DND-41 (cell line): ENCODE data around the gene SRC.

Experiments used
- ATAC-seq: fragments of 200-7000 bp; cut with Tn5 transposase; 3 replicates; pipeline ENCODE4 v1.9.1; 2021; ENCODE audit warnings: low read depth; ENCODE audit not compliant: insufficient read depth
- DNase-seq: peaks from one replicate; pipeline ENCODE4 v3.0.0-alpha.2; 2020
- H2AFZ ChIP-seq: 2 replicates; pipeline ENCODE4 v1.6.0; 2012; ENCODE audit warnings: low read depth, low read length
- H3K27ac ChIP-seq: 2 replicates; pipeline ENCODE4 v1.5.1; 2012; ENCODE audit warnings: low read length, inconsistent platforms
- H3K27me3 ChIP-seq: fragments of 200-600 bp; sonication (generic); 2 replicates; pipeline ENCODE4 v1.6.0; 2012; ENCODE audit warnings: low read length, mild to moderate bottlenecking, inconsistent platforms; ENCODE audit not compliant: insufficient read depth, poor library complexity
- H3K36me3 ChIP-seq: 2 replicates; pipeline ENCODE4 v1.5.1; 2012; ENCODE audit warnings: low read length, inconsistent platforms; ENCODE audit not compliant: insufficient read depth
- H3K4me1 ChIP-seq: 2 replicates; pipeline ENCODE4 v1.5.1; 2012; ENCODE audit warnings: mild to moderate bottlenecking, low read length; ENCODE audit not compliant: insufficient read depth
- H3K4me2 ChIP-seq: 2 replicates; pipeline ENCODE4 v1.6.0; 2012; ENCODE audit warnings: mild to moderate bottlenecking, moderate library complexity, low read length, inconsistent platforms; ENCODE audit not compliant: insufficient read depth
- H3K4me3 ChIP-seq, 2 experiments: fragments of 200-600 bp in 1 of 2; shearing (Covaris generic) in 1 of 2; 2 replicates each; pipeline ENCODE4 v1.5.1; 2012 to 2016; ENCODE audit warnings: inconsistent platforms in 2 of 2, low read length in 2 of 2, mild to moderate bottlenecking in 2 of 2, low read depth in 1 of 2, moderate library complexity in 1 of 2
- H3K79me2 ChIP-seq: 2 replicates; pipeline ENCODE4 v1.6.0; 2012; ENCODE audit warnings: low read length, inconsistent platforms; ENCODE audit not compliant: insufficient read depth
- H3K9ac ChIP-seq: 2 replicates; pipeline ENCODE4 v1.6.0; 2012; ENCODE audit warnings: low read depth, mild to moderate bottlenecking, inconsistent platforms, low read length, moderate library complexity
- H3K9me3 ChIP-seq: 2 replicates; pipeline ENCODE4 v1.5.1; 2012; ENCODE audit warnings: low read length, moderate library complexity, mild to moderate bottlenecking, inconsistent platforms; ENCODE audit not compliant: insufficient read depth, severe bottlenecking
- H4K20me1 ChIP-seq: 2 replicates; pipeline ENCODE4 v1.6.0; 2012; ENCODE audit warnings: low read length; ENCODE audit not compliant: insufficient read depth
- CTCF ChIP-seq: IDR thresholded peaks from 2 replicates; pipeline ENCODE4 v1.5.1; 2012; ENCODE audit warnings: borderline replicate concordance, low read length, moderate library complexity, mild to moderate bottlenecking; ENCODE audit not compliant: poor library complexity, severe bottlenecking; ENCODE audit errors: extremely low read depth
- EZH2 ChIP-seq: IDR thresholded peaks from 3 replicates; pipeline ENCODE4 v1.6.1; 2012; ENCODE audit warnings: borderline replicate concordance, low read depth, mild to moderate bottlenecking, moderate library complexity, low read length, inconsistent platforms; ENCODE audit not compliant: severe bottlenecking

Gene SRC

DNA sequence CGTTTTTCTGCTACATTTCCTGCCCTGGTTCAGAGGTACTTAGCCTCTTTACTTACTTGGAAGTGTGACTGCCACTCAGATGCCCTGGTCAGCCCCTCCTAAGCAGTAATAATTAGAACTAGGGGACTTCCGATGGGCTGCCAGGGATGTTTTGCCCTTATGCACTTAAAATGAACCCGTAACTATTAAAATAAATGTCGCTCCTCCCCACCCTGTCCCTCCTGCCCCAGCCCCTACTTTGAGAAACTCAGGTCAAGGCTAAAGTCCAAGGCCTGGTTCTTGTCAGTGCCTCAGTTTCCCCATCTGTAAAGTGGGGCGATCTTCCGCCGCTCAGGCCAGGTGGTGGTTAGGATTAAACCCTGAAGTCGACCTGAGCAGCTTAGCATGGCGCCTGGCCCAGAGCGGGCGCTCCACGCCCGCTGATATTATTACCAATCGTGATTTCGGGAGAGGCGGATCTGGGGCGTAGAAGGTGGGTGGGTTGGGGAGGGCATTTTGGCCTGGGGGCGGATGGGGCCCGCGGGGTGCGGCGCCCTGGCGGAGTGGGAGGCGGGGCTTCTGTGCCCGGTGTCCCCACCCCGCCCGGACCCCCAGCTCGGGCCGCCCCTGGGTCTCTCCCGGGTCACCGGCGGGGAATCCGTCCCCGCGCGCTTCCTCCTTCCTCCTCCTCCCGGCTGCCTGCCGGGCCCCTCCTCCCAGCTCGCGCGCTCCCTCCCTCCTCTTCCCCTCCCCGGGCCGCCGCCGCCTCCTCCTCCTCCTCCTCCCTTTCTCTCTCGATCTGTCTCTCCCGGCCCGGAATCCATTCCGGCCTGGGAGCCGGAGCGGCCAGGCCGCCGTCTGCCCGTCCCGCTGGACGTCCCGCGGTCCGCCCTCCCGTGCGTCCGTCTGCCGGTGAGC lies at the start of gene SRC:
Gene SRC (plus strand): TSS at position 802 of the 897 bp plus-strand sequence. CDS start 38,014 bp downstream, outside the sequence.
- H3K4me3 ChIP-seq, result peak within 1 kb of the TSS; percentile 18 to 60; a peak in 3 of 4 replicates
- peak within 1 kb of the TSS; percentile 53 for H3K9ac ChIP-seq
- H3K4me1 ChIP-seq, result peaks cover 21% of the 10 kb centered on the region
- H3K27ac ChIP-seq, result peak within 1 kb of the TSS; percentile 17; the same call in 1 of the 2 replicates
- TF ChIP-seq CTCF, result no peak
- no peak for TF ChIP-seq EZH2
- no peaks in the 10 kb centered on the region for H3K27me3 ChIP-seq
- H3K36me3 ChIP-seq, result no peaks in the 10 kb centered on the region
- H3K79me2 ChIP-seq, result peaks cover 13% of the 10 kb centered on the region
- no peaks in the 10 kb centered on the region for H3K9me3 ChIP-seq
- DNase-seq (peak; percentile 80), ATAC-seq (peak; percentile 87)
- H4K20me1 ChIP-seq, result peaks cover 9% of the 10 kb centered on the region; the same call in 1 of the 2 replicates
- peak within 1 kb of the TSS; percentile 74 for H2AFZ ChIP-seq
- H3K4me2 ChIP-seq, result peak within 1 kb of the TSS; percentile 76

GRCh38 chr20:37296371-37296770 lies 49.6 kb upstream of the SRC start:
- ATAC-seq (no peak), DNase-seq (no peak)
- H4K20me1 ChIP-seq, result peaks cover 42% of the 10 kb centered on the region; the same call in 1 of the 2 replicates
- peaks cover 53% of the 10 kb centered on the region for H3K36me3 ChIP-seq
- H3K27ac ChIP-seq, result no peak overlapping the region
- TF ChIP-seq EZH2 (no peak), CTCF (no peak)
- no peak overlapping the region for H3K4me2 ChIP-seq
- no peak overlapping the region for H3K9ac ChIP-seq
- no peaks in the 10 kb centered on the region for H3K9me3 ChIP-seq
- H3K4me1 ChIP-seq, result peaks cover 5% of the 10 kb centered on the region; the same call in 1 of the 2 replicates
- no peak overlapping the region for H3K4me3 ChIP-seq
- peaks cover 95% of the 10 kb centered on the region for H3K79me2 ChIP-seq
- no peak overlapping the region for H2AFZ ChIP-seq
- no peaks in the 10 kb centered on the region for H3K27me3 ChIP-seq

DNA sequence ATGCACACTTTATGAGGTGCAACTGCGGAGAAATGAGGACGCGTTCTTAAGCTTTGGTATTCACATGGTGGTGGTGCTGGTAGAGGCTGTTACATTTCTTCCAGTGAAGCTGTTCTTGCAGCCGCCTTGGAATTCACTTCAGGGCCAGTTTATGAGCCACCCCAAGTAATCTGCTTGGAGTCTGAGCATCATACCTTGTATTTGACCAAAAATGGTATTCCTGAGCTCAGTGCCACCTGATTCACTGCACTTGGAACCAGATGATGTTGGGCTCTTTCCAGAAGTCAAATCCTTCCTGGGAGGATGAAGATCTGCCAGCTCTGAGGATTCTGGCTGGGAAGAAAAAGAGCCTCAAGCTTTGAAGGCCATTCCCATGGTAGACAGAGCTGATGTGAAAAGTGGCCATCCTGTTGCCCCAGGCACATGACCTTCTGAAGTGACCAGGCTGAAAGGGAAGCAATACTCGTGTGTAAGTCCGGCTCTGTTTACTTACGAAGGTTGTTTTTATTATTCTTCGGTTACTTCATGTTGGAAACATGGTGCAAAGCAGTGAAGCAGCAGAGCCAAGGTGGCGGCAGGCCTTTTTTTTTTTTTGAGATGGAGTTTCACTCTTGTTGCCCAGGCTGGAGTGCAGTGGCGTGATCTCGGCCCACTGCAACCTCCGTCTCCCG lies 48.7 kb upstream of the SRC start:
- 0 out of 2 replicates have a peak, but pooled peaks cover 2% of the 10 kb centered on the region for H3K4me1 ChIP-seq
- no peaks in the 10 kb centered on the region for H3K27me3 ChIP-seq
- peaks cover 95% of the 10 kb centered on the region for H3K79me2 ChIP-seq
- TF ChIP-seq EZH2 (no peak), CTCF (no peak)
- H3K9me3 ChIP-seq, result no peaks in the 10 kb centered on the region
- peaks cover 49% of the 10 kb centered on the region; the same call in 1 of the 2 replicates for H4K20me1 ChIP-seq
- H3K4me3 ChIP-seq, result no peak overlapping the region
- no peak overlapping the region for H3K27ac ChIP-seq
- H3K36me3 ChIP-seq, result peaks cover 55% of the 10 kb centered on the region
- H3K4me2 ChIP-seq, result no peak overlapping the region
- DNase-seq (no peak), ATAC-seq (no peak)
- H3K9ac ChIP-seq, result no peak overlapping the region
- no peak overlapping the region for H2AFZ ChIP-seq
